WTC11 (cell line): ENCODE data around the gene FRMD5. TPM values are rescaled to one million over a fixed set of nuclear protein-coding genes. Genes with fewer than 3 reads are reported as not detected.

Experiments
- ATAC-seq: fragments of 200-7000 bp; cut with Tn5 transposase; 2 replicates; pipeline ENCODE4 v1.10.0; 2021; ENCODE audit warnings: mild to moderate bottlenecking, moderate library complexity
- CTCF ChIA-PET: fragments of 300-600 bp; sonication (Branson Sonifier 250); formaldehyde crosslinking; loops from one replicate; lab custom pipeline; 2021; ENCODE audit warnings: antibody characterized with exemption; lab: Charles Lee
- POLR2A ChIA-PET: fragments of 350-600 bp; sonication (Branson Sonifier 250); formaldehyde crosslinking; loops from one replicate; lab custom pipeline; 2021; ENCODE audit warnings: antibody characterized with exemption; lab: Charles Lee
- DNase-seq: peaks from one replicate; pipeline ENCODE4 v3.0.0; 2021; ENCODE audit warnings: low spot score
- H3K27ac Mint-ChIP-seq: 2 replicates; pipeline ENCODE4 v1.8.0; 2021; ENCODE audit warnings: mixed read lengths
- H3K27me3 Mint-ChIP-seq: 2 replicates; pipeline ENCODE4 v1.8.0; 2021; ENCODE audit warnings: low read depth, mild to moderate bottlenecking, moderate library complexity, mixed read lengths
- H3K36me3 Mint-ChIP-seq: 2 replicates; pipeline ENCODE4 v1.8.0; 2021; ENCODE audit warnings: mixed read lengths
- H3K4me1 Mint-ChIP-seq: 2 replicates; pipeline ENCODE4 v1.8.0; 2022; ENCODE audit warnings: mixed read lengths
- H3K4me3 Mint-ChIP-seq: 2 replicates; pipeline ENCODE4 v1.8.0; 2021; ENCODE audit warnings: mild to moderate bottlenecking, moderate library complexity, mixed read lengths
- H3K9me3 Mint-ChIP-seq: 2 replicates; pipeline ENCODE4 v1.8.0; 2021; ENCODE audit warnings: mixed read lengths
- CTCF ChIP-seq: fragments of 200-600 bp; IDR thresholded peaks from 2 replicates; pipeline ENCODE4 v1.8.0; 2022; ENCODE audit warnings: antibody characterized with exemption
- GTF2I ChIP-seq: fragments of 250-450 bp; sonication (Bioruptor Pico); conservative IDR thresholded peaks from 2 replicates; pipeline ENCODE4 v1.4.0; 2021; ENCODE audit warnings: mild to moderate bottlenecking
- HMGA2 ChIP-seq: fragments of 250-450 bp; sonication (Bioruptor Pico); IDR thresholded peaks from 2 replicates; pipeline ENCODE4 v1.4.0; 2021; ENCODE audit warnings: mild to moderate bottlenecking, moderate library complexity
- HMGXB4 ChIP-seq: sonication (generic); formaldehyde crosslinking; IDR thresholded peaks from 2 replicates; pipeline ENCODE4 v1.8.1; 2023; ENCODE audit warnings: mild to moderate bottlenecking, moderate library complexity, missing genetic modification reagents
- KAT7 ChIP-seq: sonication (generic); formaldehyde crosslinking; IDR thresholded peaks from 2 replicates; pipeline ENCODE4 v1.8.1; 2023; ENCODE audit warnings: missing genetic modification reagents, mild to moderate bottlenecking, borderline replicate concordance
- MXD4 ChIP-seq: fragments of 250-450 bp; sonication (Bioruptor Pico); IDR thresholded peaks from 2 replicates; pipeline ENCODE4 v1.8.0; 2021; ENCODE audit warnings: mild to moderate bottlenecking, moderate library complexity, borderline replicate concordance
- NFATC4 ChIP-seq: fragments of 250-450 bp; sonication (Bioruptor Pico); IDR thresholded peaks from 2 replicates; pipeline ENCODE4 v1.9.0; 2021; ENCODE audit warnings: mild to moderate bottlenecking
- NFE2L1 ChIP-seq: sonication (generic); formaldehyde crosslinking; IDR thresholded peaks from 2 replicates; pipeline ENCODE4 v1.8.1; 2023; ENCODE audit warnings: missing genetic modification reagents
- NR2C2 ChIP-seq: sonication (generic); formaldehyde crosslinking; IDR thresholded peaks from 2 replicates; pipeline ENCODE4 v1.8.0; 2022; ENCODE audit warnings: mild to moderate bottlenecking, missing genetic modification reagents
- NR3C1 ChIP-seq: sonication (generic); formaldehyde crosslinking; conservative IDR thresholded peaks from 2 replicates; pipeline ENCODE4 v1.8.1; 2023; ENCODE audit warnings: low read depth, mild to moderate bottlenecking, missing genetic modification reagents
- OVOL2 ChIP-seq: fragments of 250-450 bp; sonication (Bioruptor Pico); IDR thresholded peaks from 2 replicates; pipeline ENCODE4 v1.9.0; 2021; ENCODE audit warnings: mild to moderate bottlenecking, borderline replicate concordance
- PREB ChIP-seq: sonication (generic); formaldehyde crosslinking; IDR thresholded peaks from 2 replicates; pipeline ENCODE4 v1.8.1; 2022; ENCODE audit warnings: mild to moderate bottlenecking, missing genetic modification reagents, moderate library complexity, borderline replicate concordance
- SMAD4 ChIP-seq: sonication (generic); formaldehyde crosslinking; IDR thresholded peaks from 2 replicates; pipeline ENCODE4 v1.8.0; 2022; ENCODE audit warnings: mild to moderate bottlenecking, missing genetic modification reagents
- SP1 ChIP-seq: sonication (generic); formaldehyde crosslinking; conservative IDR thresholded peaks from 2 replicates; pipeline ENCODE4 v1.8.1; 2022; ENCODE audit warnings: missing genetic modification reagents
- TCF7 ChIP-seq: sonication (generic); formaldehyde crosslinking; IDR thresholded peaks from 2 replicates; pipeline ENCODE4 v1.8.0; 2022; ENCODE audit warnings: mild to moderate bottlenecking, low read depth, missing genetic modification reagents, moderate library complexity
- TEAD1 ChIP-seq: sonication (generic); formaldehyde crosslinking; IDR thresholded peaks from 2 replicates; pipeline ENCODE4 v1.8.0; 2022; ENCODE audit warnings: mild to moderate bottlenecking, missing genetic modification reagents
- TEAD4 ChIP-seq: sonication (generic); formaldehyde crosslinking; IDR thresholded peaks from 2 replicates; pipeline ENCODE4 v1.8.0; 2022; ENCODE audit warnings: mild to moderate bottlenecking, missing genetic modification reagents
- TP53 ChIP-seq: sonication (generic); formaldehyde crosslinking; IDR thresholded peaks from 2 replicates; pipeline ENCODE4 v1.8.1; 2023; ENCODE audit warnings: mild to moderate bottlenecking, missing genetic modification reagents
- USF2 ChIP-seq: sonication (generic); formaldehyde crosslinking; IDR thresholded peaks from 2 replicates; pipeline ENCODE4 v1.8.1; 2023; ENCODE audit warnings: mild to moderate bottlenecking, missing genetic modification reagents, moderate library complexity
- ZNF121 ChIP-seq: sonication (generic); formaldehyde crosslinking; IDR thresholded peaks from 2 replicates; pipeline ENCODE4 v1.8.0; 2023; ENCODE audit warnings: missing genetic modification reagents
- ZNF423 ChIP-seq: fragments of 250-450 bp; sonication (Bioruptor Pico); IDR thresholded peaks from 2 replicates; pipeline ENCODE4 v2.1.2; 2022; ENCODE audit warnings: mild to moderate bottlenecking, moderate library complexity
- total RNA-seq: library from RNA; stranded (reverse); gene quantifications from 3 replicates; pipeline ENCODE4 v1.2.3, GENCODE V29; 2021

FRMD5 gene
- total RNA-seq, 1 experiment from 2014 or later, result 14.1 TPM

DNA sequence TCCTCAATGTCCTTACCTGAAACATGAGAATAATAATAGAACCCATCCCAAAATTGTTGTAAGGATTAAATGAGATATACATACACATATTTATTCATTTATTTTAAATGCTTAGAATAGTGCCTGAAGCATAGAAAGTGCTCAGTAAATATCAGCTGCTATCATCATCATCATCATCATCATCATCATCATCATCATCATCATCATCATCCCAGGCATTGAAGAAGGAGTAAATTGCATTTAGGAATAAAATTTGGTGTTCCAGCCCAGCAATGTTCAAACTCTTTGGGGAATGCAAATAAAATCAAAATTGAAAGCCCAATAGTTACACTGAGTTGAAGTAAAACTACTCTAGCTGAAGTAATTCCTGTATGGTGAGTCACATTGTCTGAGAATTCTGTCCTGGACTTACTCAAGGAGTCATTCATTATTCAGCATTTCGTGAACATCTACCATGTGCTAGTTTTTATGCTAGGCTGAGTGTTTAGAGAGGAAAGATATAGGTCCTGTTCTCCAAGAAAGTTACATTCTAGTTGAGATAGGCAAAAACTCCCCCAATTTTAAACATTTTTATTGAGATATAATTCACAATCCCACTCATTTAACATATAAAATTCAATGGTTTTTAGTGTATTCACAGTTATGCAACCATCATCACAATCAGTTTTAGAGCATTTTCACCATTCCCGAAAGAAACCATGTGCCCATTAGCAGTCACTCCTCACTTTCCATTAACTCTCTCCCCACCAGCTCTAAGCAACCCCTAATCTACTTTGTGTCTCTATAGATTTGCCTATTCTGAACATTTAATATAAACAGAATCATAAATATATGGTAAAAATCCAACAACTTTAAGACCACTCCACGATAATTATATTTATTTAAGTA, 107.2 kb downstream of the FRMD5 start:
- no peak for ATAC-seq
- POLR2A ChIA-PET, result no interaction called here
- Mint-ChIP-seq H3K9me3 (no peaks in the 10 kb centered on the region), H3K27ac (no peak overlapping the region), H3K27me3 (no peaks in the 10 kb centered on the region), H3K36me3 (no peaks in the 10 kb centered on the region), H3K4me1 (no peaks in the 10 kb centered on the region), H3K4me3 (no peak overlapping the region)
- TF ChIP-seq NFE2L1 (CRISPR knock-in tag), result no peak
- TF ChIP-seq SMAD4 (CRISPR knock-in tag), result no peak
- TF ChIP-seq USF2 (CRISPR knock-in tag), result no peak
- TF ChIP-seq HMGA2 (CRISPR knock-in tag), result no peak
- TF ChIP-seq TP53 (CRISPR knock-in tag), result no peak
- no peak for DNase-seq
- CTCF ChIA-PET, result interaction anchor here (0.6 kb wide), 1 partner anchor 84 kb away, joined by 3 read pairs; no protein-coding TSS in a partner anchor

- POLR2A ChIA-PET, result no interaction called here
- H3K27me3 Mint-ChIP-seq, result no peaks in the 10 kb centered on the region
- TF ChIP-seq CTCF (no peak), GTF2I (CRISPR knock-in tag) (no peak), PREB (CRISPR knock-in tag) (no peak), NR2C2 (CRISPR knock-in tag) (no peak), TEAD4 (CRISPR knock-in tag) (no peak), MXD4 (no peak), KAT7 (no peak), OVOL2 (CRISPR knock-in tag) (no peak), ZNF423 (CRISPR knock-in tag) (no peak), NR3C1 (CRISPR knock-in tag) (no peak), NFATC4 (CRISPR knock-in tag) (no peak), HMGXB4 (CRISPR knock-in tag) (no peak), TCF7 (CRISPR knock-in tag) (no peak), ZNF121 (CRISPR knock-in tag) (no peak), TEAD1 (CRISPR knock-in tag) (no peak), SP1 (CRISPR knock-in tag) (no peak)
- no peaks in the 10 kb centered on the region for H3K36me3 Mint-ChIP-seq
- DNase-seq (no peak), ATAC-seq (no peak)
- H3K27ac Mint-ChIP-seq, result no peak overlapping the region
- no peak overlapping the region for H3K4me3 Mint-ChIP-seq
- CTCF ChIA-PET, result interaction anchor here (1.0 kb wide), 1 partner anchor 19 kb away, joined by 3 read pairs; no protein-coding TSS in a partner anchor
- H3K4me1 Mint-ChIP-seq, result no peaks in the 10 kb centered on the region
- H3K9me3 Mint-ChIP-seq, result 0 out of 2 replicates have a peak, but pooled peaks cover under 1% of the 10 kb centered on the region
Observed at GRCh38 chr15:44084770-44085169, 110.3 kb downstream of the FRMD5 start.
